SK-N-SH (cell line): ENCODE data around the gene DNAJB7. TPM values are rescaled to one million over a fixed set of nuclear protein-coding genes. Genes with fewer than 3 reads are reported as not detected.

Source experiments
- CTCF ChIA-PET: fragments of 300-600, 350-600 bp; formaldehyde crosslinking; extraction: SDS; loops from one replicate; lab custom pipeline; 2021; lab: Yijun Ruan, JAX
- POLR2A ChIA-PET: fragments of 350-600 bp; sonication (Branson Sonifier 250); formaldehyde crosslinking; extraction: SDS; loops from one replicate; lab custom pipeline; 2020; ENCODE audit warnings: antibody characterized with exemption, inconsistent platforms; lab: Yijun Ruan, JAX
- DNase-seq: peaks from one replicate; pipeline ENCODE4 v3.0.0; 2012
- H2AFZ ChIP-seq: fragments of 200-600 bp; sonication (generic); 2 replicates; pipeline ENCODE4 v1.8.1; 2016; ENCODE audit warnings: antibody characterized with exemption, mild to moderate bottlenecking, low read depth
- H3F3A ChIP-seq: fragments of 200-600 bp; sonication (generic); replicated peaks from 2 replicates; pipeline ENCODE3; 2016; ENCODE audit warnings: antibody characterized with exemption, mild to moderate bottlenecking; ENCODE audit not compliant: insufficient read depth
- H3K27ac ChIP-seq, 2 experiments: fragments of 200-500 bp in 1 of 2; fragments of 200-600 bp in 1 of 2; sonication (Bioruptor generic) in 1 of 2; sonication (generic), shearing (Covaris generic) in 1 of 2; 2 replicates each; pipeline versions ENCODE4 v1.5.1 to v1.6.1; 2014 to 2016; ENCODE audit warnings: low read depth in 2 of 2, inconsistent platforms in 1 of 2, low read length in 1 of 2, mild to moderate bottlenecking in 1 of 2, mixed read lengths in 1 of 2
- H3K27me3 ChIP-seq: fragments of 200-600 bp; sonication (generic), shearing (Covaris generic); 2 replicates; pipeline ENCODE4 v1.6.1; 2016; ENCODE audit warnings: mixed run types; ENCODE audit not compliant: insufficient read depth
- H3K36me3 ChIP-seq, 2 experiments: fragments of 200-500 bp in 1 of 2; fragments of 200-600 bp in 1 of 2; sonication (Bioruptor generic) in 1 of 2; sonication (generic) in 1 of 2; replicated peaks in 1 of 2; 2 replicates each; pipeline versions ENCODE3 to v1.5.1; 2014 to 2016; ENCODE audit warnings: low read length in 1 of 2, mild to moderate bottlenecking in 1 of 2; ENCODE audit not compliant: insufficient read depth in 2 of 2, control insufficient read depth in 1 of 2
- H3K4me1 ChIP-seq, 2 experiments: fragments of 200-500 bp in 1 of 2; fragments of 200-600 bp in 1 of 2; sonication (Bioruptor generic) in 1 of 2; sonication (generic), shearing (Covaris generic) in 1 of 2; 2 replicates each; pipeline versions ENCODE4 v1.5.1 to v1.6.1; 2014 to 2016; ENCODE audit warnings: low read depth in 1 of 2, low read length in 1 of 2, mixed run types in 1 of 2; ENCODE audit not compliant: insufficient read depth in 2 of 2, control insufficient read depth in 1 of 2
- H3K4me2 ChIP-seq: fragments of 200-600 bp; sonication (generic), shearing (Covaris generic); 2 replicates; pipeline ENCODE4 v1.6.1; 2017; ENCODE audit warnings: mixed run types
- H3K4me3 ChIP-seq, 2 experiments: fragments of 200-500 bp in 1 of 2; fragments of 200-600 bp in 1 of 2; sonication (Bioruptor generic) in 1 of 2; sonication (generic), shearing (Covaris generic) in 1 of 2; 2 replicates each; pipeline versions ENCODE4 v1.5.1 to v1.8.1; 2014 to 2016; ENCODE audit warnings: low read depth in 2 of 2, inconsistent platforms in 1 of 2, low read length in 1 of 2, mild to moderate bottlenecking in 1 of 2, mixed read lengths in 1 of 2, moderate library complexity in 1 of 2
- H3K79me2 ChIP-seq: fragments of 200-600 bp; sonication (generic); 2 replicates; pipeline ENCODE4 v1.8.1; 2017; ENCODE audit warnings: mild to moderate bottlenecking; ENCODE audit not compliant: insufficient read depth
- H3K9ac ChIP-seq: fragments of 200-600 bp; sonication (generic); 2 replicates; pipeline ENCODE4 v1.6.1; 2017; ENCODE audit warnings: mixed run types
- H3K9me2 ChIP-seq: fragments of 200-600 bp; sonication (generic); 2 replicates; pipeline ENCODE4 v1.6.1; 2017; ENCODE audit warnings: mixed run types
- H3K9me3 ChIP-seq: fragments of 200-600 bp; sonication (generic); 2 replicates; pipeline ENCODE4 v1.6.1; 2017; ENCODE audit warnings: mixed run types, mild to moderate bottlenecking, moderate library complexity
- H4K20me1 ChIP-seq: fragments of 200-600 bp; sonication (generic); 2 replicates; pipeline ENCODE4 v1.6.1; 2017; ENCODE audit warnings: mild to moderate bottlenecking, mixed run types; ENCODE audit not compliant: insufficient read depth
- FOSL2 ChIP-seq: IDR thresholded peaks from 2 replicates; pipeline ENCODE4 v1.4.0; 2012; ENCODE audit warnings: low read depth, mild to moderate bottlenecking, moderate library complexity, borderline replicate concordance
- FOXM1 ChIP-seq: IDR thresholded peaks from 2 replicates; pipeline ENCODE4 v1.4.0; 2012; ENCODE audit warnings: low read depth, mild to moderate bottlenecking
- GABPA ChIP-seq: IDR thresholded peaks from 2 replicates; pipeline ENCODE4 v1.4.0; 2012; ENCODE audit warnings: low read depth, mild to moderate bottlenecking
- JUND ChIP-seq: IDR thresholded peaks from 2 replicates; pipeline ENCODE4 v1.4.0; 2012
- MEF2A ChIP-seq: IDR thresholded peaks from 2 replicates; pipeline ENCODE4 v1.4.0; 2012; ENCODE audit warnings: low read depth, borderline replicate concordance
- MXI1 ChIP-seq: IDR thresholded peaks from 2 replicates; pipeline ENCODE4 v1.6.1; 2012; ENCODE audit warnings: mild to moderate bottlenecking, low read depth, low read length, improper control_type of control experiment
- NFIC ChIP-seq: IDR thresholded peaks from 2 replicates; pipeline ENCODE4 v1.4.0; 2012; ENCODE audit warnings: borderline replicate concordance
- NRF1 ChIP-seq: IDR thresholded peaks from 2 replicates; pipeline ENCODE4 v1.6.1; 2012; ENCODE audit warnings: low read depth, mild to moderate bottlenecking, low read length
- POLR2AphosphoS5 ChIP-seq: IDR thresholded peaks from 2 replicates; pipeline ENCODE4 v1.6.1; 2012; ENCODE audit warnings: low read depth, low read length
- RAD21 ChIP-seq: IDR thresholded peaks from 2 replicates; pipeline ENCODE4 v1.6.1; 2012; ENCODE audit warnings: mild to moderate bottlenecking, low read length
- RXRA ChIP-seq: IDR thresholded peaks from 2 replicates; pipeline ENCODE4 v1.4.0; 2012; ENCODE audit warnings: low read depth, mild to moderate bottlenecking, borderline replicate concordance
- TAF1 ChIP-seq: IDR thresholded peaks from 2 replicates; pipeline ENCODE4 v1.6.1; 2012; ENCODE audit warnings: low read depth, mild to moderate bottlenecking, low read length, moderate library complexity, borderline replicate concordance
- TCF12 ChIP-seq: IDR thresholded peaks from 2 replicates; pipeline ENCODE4 v1.4.0; 2012
- TEAD4 ChIP-seq: IDR thresholded peaks from 2 replicates; pipeline ENCODE4 v1.4.0; 2012; ENCODE audit warnings: mild to moderate bottlenecking, borderline replicate concordance; ENCODE audit not compliant: insufficient read depth
- YY1 ChIP-seq: IDR thresholded peaks from 2 replicates; pipeline ENCODE4 v1.4.0; 2012; ENCODE audit warnings: low read depth, mild to moderate bottlenecking
- polyA plus RNA-seq, 3 experiments: library from polyadenylated mRNA; depleted of rRNA; stranded (reverse); fragments of >200 nt; gene quantifications; 2 replicates each; pipeline ENCODE4 v1.2.3, GENCODE V29; 2012
- TF ChIP-seq, protein P1 (sequence below): IDR thresholded peaks from 2 replicates; pipeline ENCODE4 v1.4.0; 2012; ENCODE audit warnings: low read depth, borderline replicate concordance
- TF ChIP-seq, protein P2 (sequence below): IDR thresholded peaks from 2 replicates; pipeline ENCODE4; 2012
- TF ChIP-seq, protein P3 (sequence below): fragments of 150-350 bp; IDR thresholded peaks from 2 replicates; pipeline ENCODE4 v1.6.1; 2017; ENCODE audit warnings: antibody characterized with exemption, low read length, low read depth, borderline replicate concordance
- TF ChIP-seq, protein P4 (sequence below): IDR thresholded peaks from 2 replicates; pipeline ENCODE4 v1.4.0; 2012; ENCODE audit warnings: low read depth, borderline replicate concordance
- TF ChIP-seq, protein P5 (sequence below): IDR thresholded peaks from 2 replicates; pipeline ENCODE4 v1.6.1; 2012; ENCODE audit warnings: mild to moderate bottlenecking, low read depth, low read length, moderate library complexity

DNAJB7 gene
- polyA plus RNA-seq, 1 of the 3 experiments (the other 2 are of a cell fraction), result not detected

DNA sequence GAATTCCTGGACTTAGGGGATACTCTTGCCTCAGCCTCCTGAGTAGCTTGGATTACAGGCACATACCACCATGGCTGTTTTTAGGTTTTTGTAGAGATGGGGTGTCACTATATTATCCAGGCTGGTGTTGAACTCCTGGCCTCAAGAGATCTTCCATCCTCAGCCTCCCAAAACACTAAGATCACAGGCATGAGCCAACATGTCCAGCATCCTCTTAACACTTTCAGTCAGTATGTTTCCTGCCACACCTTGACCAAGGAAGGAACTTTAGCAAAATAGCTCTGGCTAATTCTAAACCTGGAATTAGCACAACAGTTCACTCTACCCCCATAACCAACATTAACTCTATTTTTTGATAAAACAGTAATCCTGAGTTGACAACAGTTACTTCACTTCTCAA is 27.2 kb upstream of the DNAJB7 start:
- TF ChIP-seq FOXM1 (no peak), TEAD4 (no peak), GABPA (no peak), RXRA (no peak), POLR2AphosphoS5 (no peak), NRF1 (no peak), TAF1 (no peak), RAD21 (no peak), FOSL2 (no peak), TCF12 (no peak), MXI1 (no peak), NFIC (no peak), YY1 (no peak), JUND (no peak), MEF2A (no peak)
- TF ChIP-seq, protein P1, sequence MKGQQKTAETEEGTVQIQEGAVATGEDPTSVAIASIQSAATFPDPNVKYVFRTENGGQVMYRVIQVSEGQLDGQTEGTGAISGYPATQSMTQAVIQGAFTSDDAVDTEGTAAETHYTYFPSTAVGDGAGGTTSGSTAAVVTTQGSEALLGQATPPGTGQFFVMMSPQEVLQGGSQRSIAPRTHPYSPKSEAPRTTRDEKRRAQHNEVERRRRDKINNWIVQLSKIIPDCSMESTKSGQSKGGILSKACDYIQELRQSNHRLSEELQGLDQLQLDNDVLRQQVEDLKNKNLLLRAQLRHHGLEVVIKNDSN, result no peak
- TF ChIP-seq, protein P2, sequence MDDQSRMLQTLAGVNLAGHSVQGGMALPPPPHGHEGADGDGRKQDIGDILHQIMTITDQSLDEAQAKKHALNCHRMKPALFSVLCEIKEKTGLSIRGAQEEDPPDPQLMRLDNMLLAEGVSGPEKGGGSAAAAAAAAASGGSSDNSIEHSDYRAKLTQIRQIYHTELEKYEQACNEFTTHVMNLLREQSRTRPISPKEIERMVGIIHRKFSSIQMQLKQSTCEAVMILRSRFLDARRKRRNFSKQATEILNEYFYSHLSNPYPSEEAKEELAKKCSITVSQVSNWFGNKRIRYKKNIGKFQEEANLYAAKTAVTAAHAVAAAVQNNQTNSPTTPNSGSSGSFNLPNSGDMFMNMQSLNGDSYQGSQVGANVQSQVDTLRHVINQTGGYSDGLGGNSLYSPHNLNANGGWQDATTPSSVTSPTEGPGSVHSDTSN, result no peak
- TF ChIP-seq, protein P3, sequence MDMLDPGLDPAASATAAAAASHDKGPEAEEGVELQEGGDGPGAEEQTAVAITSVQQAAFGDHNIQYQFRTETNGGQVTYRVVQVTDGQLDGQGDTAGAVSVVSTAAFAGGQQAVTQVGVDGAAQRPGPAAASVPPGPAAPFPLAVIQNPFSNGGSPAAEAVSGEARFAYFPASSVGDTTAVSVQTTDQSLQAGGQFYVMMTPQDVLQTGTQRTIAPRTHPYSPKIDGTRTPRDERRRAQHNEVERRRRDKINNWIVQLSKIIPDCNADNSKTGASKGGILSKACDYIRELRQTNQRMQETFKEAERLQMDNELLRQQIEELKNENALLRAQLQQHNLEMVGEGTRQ, result no peak
- TF ChIP-seq, protein P4, sequence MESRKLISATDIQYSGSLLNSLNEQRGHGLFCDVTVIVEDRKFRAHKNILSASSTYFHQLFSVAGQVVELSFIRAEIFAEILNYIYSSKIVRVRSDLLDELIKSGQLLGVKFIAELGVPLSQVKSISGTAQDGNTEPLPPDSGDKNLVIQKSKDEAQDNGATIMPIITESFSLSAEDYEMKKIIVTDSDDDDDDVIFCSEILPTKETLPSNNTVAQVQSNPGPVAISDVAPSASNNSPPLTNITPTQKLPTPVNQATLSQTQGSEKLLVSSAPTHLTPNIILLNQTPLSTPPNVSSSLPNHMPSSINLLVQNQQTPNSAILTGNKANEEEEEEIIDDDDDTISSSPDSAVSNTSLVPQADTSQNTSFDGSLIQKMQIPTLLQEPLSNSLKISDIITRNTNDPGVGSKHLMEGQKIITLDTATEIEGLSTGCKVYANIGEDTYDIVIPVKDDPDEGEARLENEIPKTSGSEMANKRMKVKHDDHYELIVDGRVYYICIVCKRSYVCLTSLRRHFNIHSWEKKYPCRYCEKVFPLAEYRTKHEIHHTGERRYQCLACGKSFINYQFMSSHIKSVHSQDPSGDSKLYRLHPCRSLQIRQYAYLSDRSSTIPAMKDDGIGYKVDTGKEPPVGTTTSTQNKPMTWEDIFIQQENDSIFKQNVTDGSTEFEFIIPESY, result no peak
- TF ChIP-seq, protein P5, sequence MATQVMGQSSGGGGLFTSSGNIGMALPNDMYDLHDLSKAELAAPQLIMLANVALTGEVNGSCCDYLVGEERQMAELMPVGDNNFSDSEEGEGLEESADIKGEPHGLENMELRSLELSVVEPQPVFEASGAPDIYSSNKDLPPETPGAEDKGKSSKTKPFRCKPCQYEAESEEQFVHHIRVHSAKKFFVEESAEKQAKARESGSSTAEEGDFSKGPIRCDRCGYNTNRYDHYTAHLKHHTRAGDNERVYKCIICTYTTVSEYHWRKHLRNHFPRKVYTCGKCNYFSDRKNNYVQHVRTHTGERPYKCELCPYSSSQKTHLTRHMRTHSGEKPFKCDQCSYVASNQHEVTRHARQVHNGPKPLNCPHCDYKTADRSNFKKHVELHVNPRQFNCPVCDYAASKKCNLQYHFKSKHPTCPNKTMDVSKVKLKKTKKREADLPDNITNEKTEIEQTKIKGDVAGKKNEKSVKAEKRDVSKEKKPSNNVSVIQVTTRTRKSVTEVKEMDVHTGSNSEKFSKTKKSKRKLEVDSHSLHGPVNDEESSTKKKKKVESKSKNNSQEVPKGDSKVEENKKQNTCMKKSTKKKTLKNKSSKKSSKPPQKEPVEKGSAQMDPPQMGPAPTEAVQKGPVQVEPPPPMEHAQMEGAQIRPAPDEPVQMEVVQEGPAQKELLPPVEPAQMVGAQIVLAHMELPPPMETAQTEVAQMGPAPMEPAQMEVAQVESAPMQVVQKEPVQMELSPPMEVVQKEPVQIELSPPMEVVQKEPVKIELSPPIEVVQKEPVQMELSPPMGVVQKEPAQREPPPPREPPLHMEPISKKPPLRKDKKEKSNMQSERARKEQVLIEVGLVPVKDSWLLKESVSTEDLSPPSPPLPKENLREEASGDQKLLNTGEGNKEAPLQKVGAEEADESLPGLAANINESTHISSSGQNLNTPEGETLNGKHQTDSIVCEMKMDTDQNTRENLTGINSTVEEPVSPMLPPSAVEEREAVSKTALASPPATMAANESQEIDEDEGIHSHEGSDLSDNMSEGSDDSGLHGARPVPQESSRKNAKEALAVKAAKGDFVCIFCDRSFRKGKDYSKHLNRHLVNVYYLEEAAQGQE, result no peak
- H3K27me3 ChIP-seq, result no peaks in the 10 kb centered on the region
- CTCF ChIA-PET, result no interaction called here
- no peak overlapping the region for H3K4me3 ChIP-seq
- POLR2A ChIA-PET, result no interaction called here
- H3K9me3 ChIP-seq, result no peaks in the 10 kb centered on the region
- no peak overlapping the region for H3K4me2 ChIP-seq
- H2AFZ ChIP-seq, result no peak overlapping the region
- H3K9ac ChIP-seq, result no peak overlapping the region
- no peaks in the 10 kb centered on the region for H3K4me1 ChIP-seq
- no peak for DNase-seq
- no peak overlapping the region for H3K27ac ChIP-seq
- no peaks in the 10 kb centered on the region for H4K20me1 ChIP-seq
- peaks cover 0 to 20% of the 10 kb centered on the region in 2 experiments for H3K36me3 ChIP-seq
- no peaks in the 10 kb centered on the region for H3K79me2 ChIP-seq
- no peaks in the 10 kb centered on the region for H3F3A ChIP-seq
- no peaks in the 10 kb centered on the region for H3K9me2 ChIP-seq
